GM21717 (cell line): ENCODE data around the gene GTF2H1.
A peak's percentile ranks its signal among the peaks of the same experiment; 100 is the strongest.

Experiments used
- ATAC-seq: cut with Tn5 transposase; IDR thresholded peaks from one replicate; pipeline ENCODE4 v1.9.1; 2021; ENCODE audit warnings: mild to moderate bottlenecking, moderate library complexity; ENCODE audit not compliant: unreplicated experiment

GTF2H1 gene

GRCh38 chr11:18321969-18322711, at the start of gene GTF2H1, which contains the start of gene HPS5:
Gene GTF2H1 (plus strand): TSS chr11:18322567. CDS start chr11:18333075, 10,508 bp downstream.
Gene HPS5 (minus strand): TSS chr11:18322140. CDS start chr11:18317858, 4,282 bp downstream.
- peak; percentile 82 for ATAC-seq

- ATAC-seq: no peak
These were observed 44.6 kb upstream of the GTF2H1 start for GRCh38 chr11:18277565-18278271.

- peak; percentile 79 for ATAC-seq
These were observed 41.8 kb upstream of the GTF2H1 start for GRCh38 chr11:18280438-18281045.

- no peak for ATAC-seq
These were observed 39.7 kb upstream of the GTF2H1 start for GRCh38 chr11:18282626-18283025.

- ATAC-seq: no peak
These were observed 36.5 kb upstream of the GTF2H1 start for GRCh38 chr11:18285841-18286240.

GRCh38 chr11:18288911-18289310, 33.5 kb upstream of the GTF2H1 start:
- no peak for ATAC-seq

GRCh38 chr11:18294862-18295261, 27.5 kb upstream of the GTF2H1 start:
- no peak for ATAC-seq

GRCh38 chr11:18295316-18295715, 27.1 kb upstream of the GTF2H1 start:
- ATAC-seq: no peak

- ATAC-seq: no peak
These were observed 22.6 kb upstream of the GTF2H1 start for GRCh38 chr11:18299721-18300120.

- no peak for ATAC-seq
These were observed 17.6 kb upstream of the GTF2H1 start for GRCh38 chr11:18304745-18305144.

GRCh38 chr11:18307461-18308139, 14.8 kb upstream of the GTF2H1 start:
- no peak for ATAC-seq

GRCh38 chr11:18308242-18308641, 14.1 kb upstream of the GTF2H1 start:
- ATAC-seq: no peak

GRCh38 chr11:18309691-18310090, 12.7 kb upstream of the GTF2H1 start:
- no peak for ATAC-seq

- peak; percentile 51 for ATAC-seq
These were observed 11.5 kb upstream of the GTF2H1 start for GRCh38 chr11:18310800-18311340.

- no peak for ATAC-seq
These were observed 10.4 kb upstream of the GTF2H1 start for GRCh38 chr11:18312012-18312411.

GRCh38 chr11:18312663-18313420, 9.5 kb upstream of the GTF2H1 start:
- ATAC-seq: no peak

- no peak for ATAC-seq
These were observed 8.2 kb upstream of the GTF2H1 start for GRCh38 chr11:18313965-18314763.

- no peak for ATAC-seq
These were observed 7.4 kb upstream of the GTF2H1 start for GRCh38 chr11:18314784-18315523.

GRCh38 chr11:18315893-18316292, 6.5 kb upstream of the GTF2H1 start:
- ATAC-seq: no peak
